ENCODE results near the gene ADAM30.

Gene ADAM30

GRCh38 chr1:119896303-119896702, at the start of gene ADAM30:
ADAM30 (minus strand) TSS chr1:119896515; CDS start chr1:119896336, 179 bp downstream.
- Histone ChIP-seq H3K27me3 (ENCODE audit: low read depth, low read length) (peaks cover 35% of the 10 kb centered on the region), H3K79me2 (ENCODE audit: low read length) (no peaks in the 10 kb centered on the region), H4K20me1 (ENCODE audit: insufficient read depth, low read length) (no peaks in the 10 kb centered on the region), H3K9me3 (ENCODE audit: insufficient read depth, low read length) (no peaks in the 10 kb centered on the region), H3K36me3 (replicated peaks; ENCODE audit: low read depth, low read length) (no peaks in the 10 kb centered on the region), H2AFZ (ENCODE audit: low read depth, low read length) (no peak within 1 kb of the TSS), H3K4me2 (ENCODE audit: low read length) (no peak within 1 kb of the TSS), H3K9ac (ENCODE audit: low read length) (no peak within 1 kb of the TSS), H3K4me1 (ENCODE audit: low read length) (no peaks in the 10 kb centered on the region), H3K4me3 (ENCODE audit: low read length) (no peak within 1 kb of the TSS), H3K27ac (ENCODE audit: low read length) (no peak within 1 kb of the TSS)
- TF ChIP-seq CTCF (IDR thresholded peaks at IDR 0.05; ENCODE audit: low read depth, low read length) (no peak), EZH2phosphoT487 (IDR thresholded peaks at IDR 0.05; ENCODE audit: low read depth) (no peak)

GRCh38 chr1:119943216-119943615, 46.9 kb upstream of the ADAM30 start:
- peaks cover 7% of the 10 kb centered on the region; the same call in 1 of the 2 replicates for H3K4me1 ChIP-seq (ENCODE audit: low read length)
- H3K36me3 ChIP-seq (replicated peaks; ENCODE audit: low read depth, low read length) = peaks cover 17% of the 10 kb centered on the region
- no peak overlapping the region for H3K4me3 ChIP-seq (ENCODE audit: low read length)
- no peaks in the 10 kb centered on the region for H3K9me3 ChIP-seq (ENCODE audit: insufficient read depth, low read length)
- TF ChIP-seq CTCF (IDR thresholded peaks at IDR 0.05; ENCODE audit: low read depth, low read length) (no peak), EZH2phosphoT487 (IDR thresholded peaks at IDR 0.05; ENCODE audit: low read depth) (no peak)
- H3K4me2 ChIP-seq (ENCODE audit: low read length) = no peak overlapping the region
- H3K27ac ChIP-seq (ENCODE audit: low read length) = no peak overlapping the region
- H3K79me2 ChIP-seq (ENCODE audit: low read length) = no peaks in the 10 kb centered on the region
- no peak overlapping the region for H2AFZ ChIP-seq (ENCODE audit: low read depth, low read length)
- H3K27me3 ChIP-seq (ENCODE audit: low read depth, low read length) = no peaks in the 10 kb centered on the region
- H3K9ac ChIP-seq (ENCODE audit: low read length) = no peak overlapping the region
- H4K20me1 ChIP-seq (ENCODE audit: insufficient read depth, low read length) = 0 out of 2 replicates have a peak, but pooled peaks cover 1% of the 10 kb centered on the region

GRCh38 chr1:119941392-119941791, 45.1 kb upstream of the ADAM30 start:
- Histone ChIP-seq H3K4me1 (ENCODE audit: low read length) (peaks cover 7% of the 10 kb centered on the region; the same call in 1 of the 2 replicates), H3K79me2 (ENCODE audit: low read length) (no peaks in the 10 kb centered on the region), H3K27ac (ENCODE audit: low read length) (no peak overlapping the region), H3K36me3 (replicated peaks; ENCODE audit: low read depth, low read length) (peaks cover 18% of the 10 kb centered on the region), H3K4me3 (ENCODE audit: low read length) (no peak overlapping the region), H3K9ac (ENCODE audit: low read length) (no peak overlapping the region), H3K9me3 (ENCODE audit: insufficient read depth, low read length) (no peaks in the 10 kb centered on the region), H3K27me3 (ENCODE audit: low read depth, low read length) (no peaks in the 10 kb centered on the region), H4K20me1 (ENCODE audit: insufficient read depth, low read length) (no peaks in the 10 kb centered on the region), H3K4me2 (ENCODE audit: low read length) (no peak overlapping the region), H2AFZ (ENCODE audit: low read depth, low read length) (no peak overlapping the region)
- TF ChIP-seq CTCF (IDR thresholded peaks at IDR 0.05; ENCODE audit: low read depth, low read length) (no peak), EZH2phosphoT487 (IDR thresholded peaks at IDR 0.05; ENCODE audit: low read depth) (no peak)

GRCh38 chr1:119940697-119941096, 44.4 kb upstream of the ADAM30 start:
- H3K27me3 ChIP-seq (ENCODE audit: low read depth, low read length) = no peaks in the 10 kb centered on the region
- H3K9me3 ChIP-seq (ENCODE audit: insufficient read depth, low read length) = no peaks in the 10 kb centered on the region
- H3K27ac ChIP-seq (ENCODE audit: low read length) = no peak overlapping the region
- peaks cover 7% of the 10 kb centered on the region; the same call in 1 of the 2 replicates for H3K4me1 ChIP-seq (ENCODE audit: low read length)
- no peaks in the 10 kb centered on the region for H4K20me1 ChIP-seq (ENCODE audit: insufficient read depth, low read length)
- no peak overlapping the region for H3K9ac ChIP-seq (ENCODE audit: low read length)
- TF ChIP-seq CTCF (IDR thresholded peaks at IDR 0.05; ENCODE audit: low read depth, low read length) = no peak
- no peak for TF ChIP-seq EZH2phosphoT487 (IDR thresholded peaks at IDR 0.05; ENCODE audit: low read depth)
- H3K79me2 ChIP-seq (ENCODE audit: low read length) = no peaks in the 10 kb centered on the region
- H3K36me3 ChIP-seq (replicated peaks; ENCODE audit: low read depth, low read length) = peaks cover 22% of the 10 kb centered on the region
- H3K4me3 ChIP-seq (ENCODE audit: low read length) = no peak overlapping the region
- no peak overlapping the region for H2AFZ ChIP-seq (ENCODE audit: low read depth, low read length)
- no peak overlapping the region for H3K4me2 ChIP-seq (ENCODE audit: low read length)
